Mesothelial cell of epicardium (in vitro differentiated cells): ENCODE measurements around the gene AGBL1. TPM values are rescaled to one million over a fixed set of nuclear protein-coding genes. Genes with fewer than 3 reads are reported as not detected.

Experiments
- DNase-seq, 2 experiments: peaks; one replicate each; pipeline ENCODE4 v3.0.0; 2021; ENCODE audit warnings: low spot score in 2 of 2; ENCODE audit not compliant: unreplicated experiment in 2 of 2
- H3K27ac Mint-ChIP-seq: 2 replicates; pipeline ENCODE4 v1.8.0; 2021; ENCODE audit warnings: mixed read lengths
- H3K27me3 Mint-ChIP-seq: 2 replicates; pipeline ENCODE4 v1.8.0; 2021; ENCODE audit warnings: low read depth, mixed read lengths
- H3K36me3 Mint-ChIP-seq: 2 replicates; pipeline ENCODE4 v1.8.0; 2021; ENCODE audit warnings: mixed read lengths
- H3K4me1 Mint-ChIP-seq: 2 replicates; pipeline ENCODE4 v1.8.0; 2021; ENCODE audit warnings: mixed read lengths
- H3K4me3 Mint-ChIP-seq: 2 replicates; pipeline ENCODE4 v1.8.0; 2021; ENCODE audit warnings: mild to moderate bottlenecking, moderate library complexity, mixed read lengths
- H3K9me3 Mint-ChIP-seq: 2 replicates; pipeline ENCODE4 v1.8.0; 2021; ENCODE audit warnings: mixed read lengths
- total RNA-seq: library from RNA; stranded (reverse); gene quantifications from 3 replicates; pipeline ENCODE4 v1.2.1, GENCODE V29; 2021
- TF ChIP-seq, protein P1 (sequence below): fragments of 200-600 bp; sonication (generic); IDR thresholded peaks from one replicate; pipeline ENCODE4 v1.5.0; 2021; ENCODE audit warnings: antibody characterized with exemption; ENCODE audit not compliant: unreplicated experiment

The AGBL1 gene
- total RNA-seq, 1 donor from 2014 or later = not detected

DNA sequence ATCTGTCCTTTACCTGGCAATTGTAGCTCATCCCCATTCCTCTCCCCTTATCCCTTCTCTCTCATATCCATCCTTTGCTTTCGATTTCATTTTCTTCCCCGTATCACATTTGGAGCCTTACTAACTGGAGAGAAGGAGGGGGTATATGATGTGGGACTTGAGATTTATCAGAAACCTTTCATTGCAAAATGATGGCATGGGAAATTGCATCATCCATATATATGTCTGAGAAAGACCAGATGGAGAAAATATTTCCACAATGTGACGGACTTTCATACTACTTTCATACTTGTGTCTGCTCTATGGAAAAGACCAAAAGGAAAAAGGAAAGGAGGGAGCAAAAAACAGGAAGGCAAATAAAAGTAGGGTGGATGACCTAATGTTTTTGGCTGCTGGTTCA, 675.2 kb downstream of the AGBL1 start:
- H3K4me1 Mint-ChIP-seq = peaks cover 4% of the 10 kb centered on the region
- H3K36me3 Mint-ChIP-seq = no peaks in the 10 kb centered on the region
- no peak for DNase-seq
- no peak overlapping the region for H3K27ac Mint-ChIP-seq
- H3K4me3 Mint-ChIP-seq = no peak overlapping the region
- peaks cover 26% of the 10 kb centered on the region for H3K27me3 Mint-ChIP-seq
- TF ChIP-seq, protein P1, sequence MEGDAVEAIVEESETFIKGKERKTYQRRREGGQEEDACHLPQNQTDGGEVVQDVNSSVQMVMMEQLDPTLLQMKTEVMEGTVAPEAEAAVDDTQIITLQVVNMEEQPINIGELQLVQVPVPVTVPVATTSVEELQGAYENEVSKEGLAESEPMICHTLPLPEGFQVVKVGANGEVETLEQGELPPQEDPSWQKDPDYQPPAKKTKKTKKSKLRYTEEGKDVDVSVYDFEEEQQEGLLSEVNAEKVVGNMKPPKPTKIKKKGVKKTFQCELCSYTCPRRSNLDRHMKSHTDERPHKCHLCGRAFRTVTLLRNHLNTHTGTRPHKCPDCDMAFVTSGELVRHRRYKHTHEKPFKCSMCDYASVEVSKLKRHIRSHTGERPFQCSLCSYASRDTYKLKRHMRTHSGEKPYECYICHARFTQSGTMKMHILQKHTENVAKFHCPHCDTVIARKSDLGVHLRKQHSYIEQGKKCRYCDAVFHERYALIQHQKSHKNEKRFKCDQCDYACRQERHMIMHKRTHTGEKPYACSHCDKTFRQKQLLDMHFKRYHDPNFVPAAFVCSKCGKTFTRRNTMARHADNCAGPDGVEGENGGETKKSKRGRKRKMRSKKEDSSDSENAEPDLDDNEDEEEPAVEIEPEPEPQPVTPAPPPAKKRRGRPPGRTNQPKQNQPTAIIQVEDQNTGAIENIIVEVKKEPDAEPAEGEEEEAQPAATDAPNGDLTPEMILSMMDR = no peak
- H3K9me3 Mint-ChIP-seq = peaks cover 3% of the 10 kb centered on the region

GRCh38 chr15:86756688-86757087, 677.0 kb downstream of the AGBL1 start:
- Mint-ChIP-seq H3K4me3 (no peak overlapping the region), H3K27ac (no peak overlapping the region), H3K9me3 (no peaks in the 10 kb centered on the region), H3K27me3 (peaks cover 36% of the 10 kb centered on the region), H3K36me3 (no peaks in the 10 kb centered on the region), H3K4me1 (peaks cover 15% of the 10 kb centered on the region)
- TF ChIP-seq, protein P1 = no peak
- no peak for DNase-seq

DNA sequence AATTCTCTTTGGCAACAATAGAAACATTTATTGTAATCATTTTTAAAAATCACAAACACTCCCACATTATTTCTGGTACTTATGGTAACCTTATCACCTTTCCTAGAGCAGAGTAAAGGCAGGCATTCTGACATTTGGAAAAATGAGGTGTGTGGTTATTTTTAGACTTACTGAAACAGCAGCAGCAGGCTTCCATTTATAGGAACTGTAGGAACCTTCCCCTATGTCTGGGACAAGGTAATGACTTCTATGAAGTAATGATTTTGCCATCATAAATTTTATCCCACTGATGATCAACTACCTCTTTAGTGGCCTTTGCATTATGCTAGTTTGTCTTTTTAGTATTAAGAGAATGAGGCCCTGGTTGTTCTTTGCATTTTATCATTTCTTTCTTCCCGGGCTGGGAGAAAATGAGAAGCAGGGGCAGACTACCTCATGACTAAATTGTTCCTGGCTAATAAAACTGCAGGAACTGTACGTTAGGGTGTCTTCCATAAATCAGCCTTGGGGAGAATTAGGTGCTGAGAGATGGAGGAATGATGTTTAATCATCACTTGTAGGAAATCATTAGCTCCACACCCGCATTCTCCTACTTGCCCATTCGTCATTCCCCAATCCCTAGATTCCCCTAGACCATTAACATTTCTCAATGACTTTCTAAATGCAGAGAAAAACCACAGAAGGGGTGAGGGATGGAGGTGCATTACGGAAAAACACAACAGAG, 680.3 kb downstream of the AGBL1 start:
- peaks cover 37% of the 10 kb centered on the region for H3K27me3 Mint-ChIP-seq
- H3K4me1 Mint-ChIP-seq = peaks cover 15% of the 10 kb centered on the region
- TF ChIP-seq, protein P1 = no peak
- no peak overlapping the region for H3K27ac Mint-ChIP-seq
- no peak overlapping the region for H3K4me3 Mint-ChIP-seq
- H3K9me3 Mint-ChIP-seq = no peaks in the 10 kb centered on the region
- no peak for DNase-seq
- no peaks in the 10 kb centered on the region for H3K36me3 Mint-ChIP-seq

GRCh38 chr15:86762874-86763273, 683.2 kb downstream of the AGBL1 start:
- Mint-ChIP-seq H3K27me3 (peaks cover 23% of the 10 kb centered on the region), H3K36me3 (no peaks in the 10 kb centered on the region), H3K9me3 (no peaks in the 10 kb centered on the region), H3K4me3 (no peak overlapping the region), H3K27ac (no peak overlapping the region), H3K4me1 (peaks cover 18% of the 10 kb centered on the region)
- TF ChIP-seq, protein P1 = no peak
- DNase-seq = no peak

GRCh38 chr15:86764021-86764420, 684.4 kb downstream of the AGBL1 start:
- H3K27me3 Mint-ChIP-seq = peaks cover 20% of the 10 kb centered on the region
- H3K27ac Mint-ChIP-seq = no peak overlapping the region
- no peaks in the 10 kb centered on the region for H3K9me3 Mint-ChIP-seq
- peaks cover 18% of the 10 kb centered on the region for H3K4me1 Mint-ChIP-seq
- no peak overlapping the region for H3K4me3 Mint-ChIP-seq
- TF ChIP-seq, protein P1 = no peak
- H3K36me3 Mint-ChIP-seq = no peaks in the 10 kb centered on the region
- DNase-seq = no peak

- peaks cover 20% of the 10 kb centered on the region for H3K27me3 Mint-ChIP-seq
- no peaks in the 10 kb centered on the region for H3K9me3 Mint-ChIP-seq
- H3K4me1 Mint-ChIP-seq = peaks cover 9% of the 10 kb centered on the region
- DNase-seq = no peak
- no peak overlapping the region for H3K27ac Mint-ChIP-seq
- TF ChIP-seq, protein P1 = no peak
- no peaks in the 10 kb centered on the region for H3K36me3 Mint-ChIP-seq
- H3K4me3 Mint-ChIP-seq = no peak overlapping the region
Observed at GRCh38 chr15:86765281-86765680, 685.6 kb downstream of the AGBL1 start.
